Activated T-helper 1 cell treated with anti-CD3 and anti-CD28 coated beads, Interleukin-12 subunit alpha, Interleukin-12 subunit beta, Interleukin-2, Interleukin-4 antibody, amounts not matched to agents 30 ng/mL and 10 ng/mL and 1 ng/mL, durations not matched to agents 14 hours and 24 hours and 36 hours (primary cell): ENCODE measurements around the gene RHOBTB3. TPM values are rescaled to one million over a fixed set of nuclear protein-coding genes. Genes with fewer than 3 reads are reported as not detected.

Experiments used
- DNase-seq: peaks from one replicate; pipeline ENCODE4 v3.0.0; 2021; ENCODE audit warnings: low spot score
- H3K27ac Mint-ChIP-seq: one replicate; pipeline ENCODE4 v1.8.0; 2021; ENCODE audit warnings: mild to moderate bottlenecking, mixed read lengths
- H3K27me3 Mint-ChIP-seq: one replicate; pipeline ENCODE4 v1.8.0; 2022; ENCODE audit warnings: mild to moderate bottlenecking, moderate library complexity, mixed read lengths; ENCODE audit not compliant: insufficient read depth
- H3K36me3 Mint-ChIP-seq: one replicate; pipeline ENCODE4 v1.8.0; 2021; ENCODE audit warnings: low read depth, mixed read lengths
- H3K4me1 Mint-ChIP-seq: one replicate; pipeline ENCODE4 v1.8.0; 2021; ENCODE audit warnings: low read depth, mixed read lengths
- H3K4me3 Mint-ChIP-seq: one replicate; pipeline ENCODE4 v1.8.0; 2021; ENCODE audit warnings: mild to moderate bottlenecking, moderate library complexity, mixed read lengths
- H3K9me3 Mint-ChIP-seq: one replicate; pipeline ENCODE4 v1.8.0; 2021; ENCODE audit warnings: mixed read lengths
- intact Hi-C: fragments of 100-400 bp; cut with micrococcal nuclease; formaldehyde crosslinking; loops from one replicate; pipeline ENCODE4 v1.15.1; 2024
- total RNA-seq: library from RNA; stranded (reverse); gene quantifications from 2 replicates; pipeline ENCODE4 v1.2.3, GENCODE V29; 2022

The RHOBTB3 gene
- total RNA-seq, 1 donor from 2014 or later: 0.36 TPM

- peaks cover 6% of the 10 kb centered on the region for H3K4me1 Mint-ChIP-seq
- no peak overlapping the region for H3K27ac Mint-ChIP-seq
- intact Hi-C loops: loop anchor here (1.0 kb wide), 2 partner anchors 13 to 29 kb away; no protein-coding TSS in a partner anchor
- no peaks in the 10 kb centered on the region for H3K9me3 Mint-ChIP-seq
- H3K36me3 Mint-ChIP-seq: no peaks in the 10 kb centered on the region
- no peak overlapping the region for H3K4me3 Mint-ChIP-seq
- peaks cover 7% of the 10 kb centered on the region for H3K27me3 Mint-ChIP-seq
- DNase-seq: no peak
These were observed 15.9 kb downstream of the RHOBTB3 start for GRCh38 chr5:95746722-95747679.

DNA sequence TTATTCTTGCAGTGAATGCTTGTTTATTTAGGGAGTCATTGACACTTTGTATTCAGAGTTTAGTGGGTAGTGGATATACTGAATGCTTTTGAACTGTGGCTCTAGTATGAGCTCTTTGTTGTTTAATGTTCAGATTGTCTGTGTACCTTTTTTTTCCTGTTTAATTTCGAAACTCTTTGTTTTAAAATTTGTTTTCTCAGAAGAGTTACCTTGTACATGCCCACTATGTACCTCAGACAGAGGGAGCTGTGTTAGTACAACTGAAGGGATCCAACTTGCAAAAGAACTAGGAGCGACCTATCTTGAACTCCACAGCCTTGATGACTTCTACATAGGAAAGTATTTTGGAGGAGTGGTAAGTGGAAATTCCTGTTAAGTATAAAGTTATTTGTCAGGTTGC, 17.0 kb downstream of the RHOBTB3 start:
- Mint-ChIP-seq H3K4me1 (peaks cover 6% of the 10 kb centered on the region), H3K36me3 (no peaks in the 10 kb centered on the region), H3K4me3 (no peak overlapping the region), H3K27ac (no peak overlapping the region), H3K9me3 (no peaks in the 10 kb centered on the region), H3K27me3 (peaks cover 7% of the 10 kb centered on the region)
- DNase-seq: no peak
- intact Hi-C loops: no loop called here

DNA sequence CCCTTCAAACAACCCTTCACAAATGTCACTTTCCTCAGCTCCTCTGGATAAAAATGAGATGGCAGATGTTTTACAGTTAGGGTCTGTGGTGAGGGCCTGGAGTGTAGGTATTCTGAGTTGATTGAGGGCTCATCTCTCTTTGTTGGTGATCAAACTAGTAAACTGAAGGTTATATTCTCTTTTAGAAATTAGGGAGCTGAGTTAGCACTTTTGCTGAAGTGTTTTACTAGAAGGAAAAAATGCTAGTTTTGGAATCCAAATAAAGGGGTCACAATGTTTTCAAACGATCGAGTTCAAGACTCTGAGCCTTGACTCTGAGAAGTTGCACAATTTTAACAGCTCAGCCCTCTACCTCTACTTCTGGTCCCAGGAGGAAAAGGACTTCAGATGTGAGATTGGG, 23.4 kb downstream of the RHOBTB3 start:
- H3K36me3 Mint-ChIP-seq: no peaks in the 10 kb centered on the region
- no peak overlapping the region for H3K27ac Mint-ChIP-seq
- no peaks in the 10 kb centered on the region for H3K9me3 Mint-ChIP-seq
- intact Hi-C loops: no loop called here
- H3K27me3 Mint-ChIP-seq: peaks cover 6% of the 10 kb centered on the region
- H3K4me1 Mint-ChIP-seq: peaks cover 2% of the 10 kb centered on the region
- no peak overlapping the region for H3K4me3 Mint-ChIP-seq
- no peak for DNase-seq

GRCh38 chr5:95759005-95759404, 27.9 kb downstream of the RHOBTB3 start:
- peaks cover 9% of the 10 kb centered on the region for H3K27me3 Mint-ChIP-seq
- H3K27ac Mint-ChIP-seq: no peak overlapping the region
- H3K9me3 Mint-ChIP-seq: no peaks in the 10 kb centered on the region

DNA sequence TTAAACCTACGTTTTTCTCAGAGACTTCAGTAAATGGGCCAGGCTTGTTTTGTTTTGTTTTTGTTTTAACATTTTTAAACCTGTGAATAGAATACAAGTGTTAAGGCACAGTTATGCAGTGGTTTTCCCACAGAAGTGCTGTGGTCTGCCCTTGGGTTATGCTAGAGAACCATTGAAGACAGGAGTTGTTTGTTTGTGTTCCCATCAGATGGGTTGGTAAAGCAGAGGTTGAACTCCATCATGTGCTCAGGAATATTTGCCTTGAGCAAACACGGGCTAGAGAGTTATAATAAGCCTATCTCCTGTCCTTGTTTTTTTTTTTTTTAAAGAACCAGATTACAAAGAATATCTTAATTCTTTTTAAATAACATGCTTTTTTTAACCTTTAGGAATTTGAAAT, 28.5 kb downstream of the RHOBTB3 start:
- H3K27me3 Mint-ChIP-seq: peaks cover 14% of the 10 kb centered on the region
- no peak overlapping the region for H3K4me3 Mint-ChIP-seq
- no peak overlapping the region for H3K27ac Mint-ChIP-seq
- H3K36me3 Mint-ChIP-seq: no peaks in the 10 kb centered on the region
- intact Hi-C loops: loop anchor here (1.0 to 5.0 kb wide), 7 partner anchors 12 to 205 kb away; partner anchors contain the start of genes ARSK, GLRX and SKIC3
- H3K4me1 Mint-ChIP-seq: peaks cover 30% of the 10 kb centered on the region
- DNase-seq: no peak
- H3K9me3 Mint-ChIP-seq: no peaks in the 10 kb centered on the region

More at GRCh38 chr5:95759005-95759404, 27.9 kb downstream of the RHOBTB3 start:
- Mint-ChIP-seq H3K4me1 (peaks cover 30% of the 10 kb centered on the region), H3K36me3 (no peaks in the 10 kb centered on the region), H3K4me3 (no peak overlapping the region)
- DNase-seq: no peak
- intact Hi-C loops: no loop called here

GRCh38 chr5:95760273-95761191, 29.4 kb downstream of the RHOBTB3 start:
- peaks cover 30% of the 10 kb centered on the region for H3K4me1 Mint-ChIP-seq
- DNase-seq: no peak
- peaks cover 22% of the 10 kb centered on the region for H3K27me3 Mint-ChIP-seq
- intact Hi-C loops: loop anchor here (1.0 to 5.0 kb wide), 7 partner anchors 13 to 206 kb away; partner anchors contain the start of genes ARSK, GLRX and SKIC3
- H3K9me3 Mint-ChIP-seq: no peaks in the 10 kb centered on the region
- peak overlapping the region; percentile 45 for H3K27ac Mint-ChIP-seq
- H3K4me3 Mint-ChIP-seq: peak overlapping the region; percentile 52
- H3K36me3 Mint-ChIP-seq: no peaks in the 10 kb centered on the region

GRCh38 chr5:95761771-95762651, 30.9 kb downstream of the RHOBTB3 start:
- Mint-ChIP-seq H3K36me3 (no peaks in the 10 kb centered on the region), H3K27ac (no peak overlapping the region), H3K4me1 (peaks cover 30% of the 10 kb centered on the region), H3K9me3 (no peaks in the 10 kb centered on the region), H3K27me3 (peaks cover 24% of the 10 kb centered on the region), H3K4me3 (no peak overlapping the region)
- DNase-seq: no peak
- intact Hi-C loops: loop anchor here (2.0 to 5.0 kb wide), 4 partner anchors 61 to 207 kb away; partner anchors contain the start of genes ARSK, GLRX and SKIC3

DNA sequence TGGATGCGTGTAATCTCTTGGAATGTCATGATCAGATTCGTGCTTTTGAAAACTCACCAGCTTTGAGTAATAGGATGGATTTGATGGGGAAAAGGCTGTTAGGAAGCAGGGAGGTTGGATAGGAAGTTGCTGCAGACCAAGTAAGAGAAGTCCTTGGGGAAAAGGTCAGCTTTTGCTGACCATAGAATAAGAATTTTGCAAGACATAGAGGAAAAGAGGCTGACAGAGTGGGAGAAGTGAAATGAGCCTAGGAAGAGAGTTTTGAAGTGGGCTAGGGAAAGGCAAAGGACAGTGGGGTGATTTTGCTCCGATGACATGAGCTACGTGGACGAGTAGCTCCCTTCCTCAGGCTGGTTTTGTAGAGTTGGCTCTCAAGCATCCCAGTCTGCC, 31.5 kb downstream of the RHOBTB3 start:
- no peaks in the 10 kb centered on the region for H3K9me3 Mint-ChIP-seq
- H3K27ac Mint-ChIP-seq: no peak overlapping the region
- H3K4me1 Mint-ChIP-seq: peaks cover 30% of the 10 kb centered on the region
- DNase-seq: no peak
- no peaks in the 10 kb centered on the region for H3K36me3 Mint-ChIP-seq
- intact Hi-C loops: loop anchor here (5.0 kb wide), 1 partner anchor 100 kb away; no protein-coding TSS in a partner anchor
- H3K4me3 Mint-ChIP-seq: no peak overlapping the region
- peaks cover 24% of the 10 kb centered on the region for H3K27me3 Mint-ChIP-seq

- Mint-ChIP-seq H3K4me1 (peaks cover 30% of the 10 kb centered on the region), H3K4me3 (no peak overlapping the region), H3K36me3 (no peaks in the 10 kb centered on the region), H3K27me3 (peaks cover 26% of the 10 kb centered on the region), H3K27ac (no peak overlapping the region), H3K9me3 (no peaks in the 10 kb centered on the region)
- intact Hi-C loops: loop anchor here (5.0 kb wide), 1 partner anchor 102 kb away; no protein-coding TSS in a partner anchor
- DNase-seq: no peak
These were observed 32.8 kb downstream of the RHOBTB3 start for GRCh38 chr5:95763941-95764340.

DNA sequence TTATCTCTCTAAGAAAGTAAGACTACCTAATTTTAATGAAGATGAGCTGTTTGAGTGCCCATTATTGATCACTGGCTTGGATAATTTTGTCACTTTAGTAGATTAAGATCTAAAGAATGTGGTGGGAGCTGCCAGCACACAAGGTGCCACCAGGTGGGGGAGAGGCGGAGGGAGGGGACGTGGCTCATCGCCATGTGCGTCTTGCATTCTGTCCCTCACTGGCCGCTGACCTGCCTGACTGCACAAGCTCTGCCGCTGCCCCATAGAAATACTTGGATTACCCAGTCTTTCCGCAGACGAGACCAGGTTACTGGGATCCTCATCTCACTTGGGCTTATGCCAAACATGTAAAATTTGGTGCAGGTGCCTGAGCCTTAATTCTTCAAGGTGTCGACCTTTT, 37.6 kb downstream of the RHOBTB3 start:
- H3K36me3 Mint-ChIP-seq: no peaks in the 10 kb centered on the region
- H3K9me3 Mint-ChIP-seq: no peaks in the 10 kb centered on the region
- H3K27ac Mint-ChIP-seq: no peak overlapping the region
- intact Hi-C loops: no loop called here
- H3K27me3 Mint-ChIP-seq: peaks cover 29% of the 10 kb centered on the region
- DNase-seq: no peak
- H3K4me1 Mint-ChIP-seq: no peaks in the 10 kb centered on the region
- H3K4me3 Mint-ChIP-seq: no peak overlapping the region

DNA sequence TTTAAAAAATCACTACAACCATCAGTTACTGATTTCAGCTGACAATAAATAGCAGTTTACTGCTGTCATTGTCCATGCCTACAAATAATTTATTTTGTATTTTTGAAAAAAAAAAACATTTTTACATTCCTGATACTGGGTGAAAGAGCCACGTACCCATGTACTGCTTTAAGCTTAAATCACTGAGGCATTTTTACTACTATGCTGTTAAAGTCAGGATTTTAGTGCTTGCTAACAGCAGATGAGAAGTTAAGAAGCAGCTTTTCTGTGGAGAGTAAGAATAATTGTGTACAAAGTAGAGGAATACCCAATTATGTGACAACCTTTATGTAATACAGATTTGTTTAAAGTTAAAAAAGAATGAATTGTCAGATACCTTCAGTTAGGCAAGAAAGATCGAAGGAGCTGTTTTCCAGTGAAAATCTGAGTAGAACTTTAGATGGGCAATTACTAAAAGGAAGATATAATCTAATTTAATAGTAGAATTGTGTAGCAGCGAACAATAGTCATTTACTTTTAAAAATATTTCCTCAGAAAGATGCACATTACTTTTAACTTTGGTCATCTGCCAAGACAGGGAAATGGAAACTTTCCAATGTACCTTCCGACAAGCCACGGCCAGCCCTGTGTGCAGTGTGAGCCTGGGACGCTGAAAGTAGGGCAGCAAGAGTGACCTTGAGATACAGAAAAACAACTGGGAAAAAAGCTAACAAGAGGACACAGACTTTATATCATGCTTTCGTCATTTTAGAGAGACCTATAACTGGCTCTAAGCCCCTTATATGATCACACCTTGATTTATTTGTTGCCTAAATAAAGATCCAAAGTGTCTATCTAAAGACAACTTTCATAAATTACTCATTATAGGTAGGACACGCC, 39.9 kb downstream of the RHOBTB3 start:
- Mint-ChIP-seq H3K9me3 (no peaks in the 10 kb centered on the region), H3K36me3 (no peaks in the 10 kb centered on the region), H3K4me3 (no peak overlapping the region), H3K27ac (no peak overlapping the region), H3K27me3 (peaks cover 13% of the 10 kb centered on the region), H3K4me1 (no peaks in the 10 kb centered on the region)
- intact Hi-C loops: loop anchor here (10.0 kb wide), 1 partner anchor 834 kb away; no protein-coding TSS in a partner anchor
- DNase-seq: no peak
